ENCODE measurements around the gene CSF2RB.

DNA sequence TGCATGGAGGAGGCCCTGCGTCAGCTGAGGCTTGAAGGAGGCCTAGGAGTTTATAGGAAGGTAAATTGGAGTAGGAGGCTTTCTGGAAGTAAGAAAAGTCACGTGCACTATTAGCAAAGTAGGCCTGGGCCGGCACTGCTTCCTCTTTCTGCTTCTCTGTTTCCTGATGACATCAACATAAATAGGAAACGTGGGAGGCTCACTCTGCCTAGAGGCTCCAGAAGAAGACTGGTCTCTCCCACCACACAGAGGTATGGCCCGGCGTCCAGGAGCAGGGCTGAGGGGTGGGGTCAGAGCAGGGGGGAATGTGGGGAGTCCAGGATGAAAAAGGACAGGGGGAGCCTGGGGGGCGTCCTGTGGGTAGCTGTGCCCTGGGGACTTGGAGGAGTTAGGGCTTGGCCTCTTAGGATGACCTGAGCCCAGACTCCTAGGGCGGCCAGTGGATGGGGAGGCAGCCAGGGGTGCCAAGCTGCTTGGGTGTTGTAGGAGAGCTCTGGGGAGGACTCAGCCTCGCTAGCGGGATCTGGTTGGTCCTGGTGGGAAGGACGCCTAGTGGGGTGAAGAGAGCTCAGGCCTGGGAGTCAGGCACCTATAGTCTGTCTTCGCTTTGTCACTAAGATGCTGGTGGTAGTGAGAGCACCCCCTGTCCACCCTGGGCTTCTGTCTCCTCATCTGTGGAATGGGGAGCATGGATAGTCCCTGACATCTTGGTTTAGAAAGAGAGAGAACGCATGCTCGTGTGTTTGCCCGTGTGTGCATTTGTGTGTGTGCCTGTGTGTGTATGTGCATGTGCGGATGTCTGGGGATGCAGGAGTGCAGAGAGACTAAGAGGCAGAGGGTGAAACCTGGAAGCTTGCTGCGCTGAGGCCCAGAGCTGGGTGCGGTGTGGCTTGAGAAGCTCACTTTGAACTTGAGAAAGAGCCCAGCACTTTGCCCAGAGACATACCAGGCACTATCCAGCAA is at the start of gene CSF2RB:
- TF ChIP-seq CTCF (conservative IDR thresholded peaks at IDR 0.05; ENCODE audit: low read length) (no peak), EZH2phosphoT487 (IDR thresholded peaks at IDR 0.05; ENCODE audit: borderline replicate concordance) (no peak)

Measured in Loucy (cell line).